K562 (cell line): Measurements from ENCODE around the gene MYL3. TPM values are rescaled to one million over a fixed set of nuclear protein-coding genes. Genes with fewer than 3 reads are reported as not detected.

ENCODE experiments used
- ATAC-seq: fragments of 200-7000 bp; cut with Tn5 transposase; 3 replicates; pipeline ENCODE4 v1.9.1; 2020; ENCODE audit warnings: moderate library complexity
- BruUV-seq: library from RNA; stranded (reverse); fragments of 400-500 nt; replicated peaks from 2 replicates; lab custom pipeline; 2021; lab: Mats Ljungman, UMichigan
- CTCF ChIA-PET: fragments of 300-600 bp; formaldehyde crosslinking; extraction: SDS; loops from one replicate; lab custom pipeline; 2021; ENCODE audit warnings: low intra/inter-chr PET ratio; lab: Yijun Ruan, JAX
- POLR2A ChIA-PET: fragments of 300-600, 350-650 bp; sonication (Branson Sonifier 250); formaldehyde crosslinking; extraction: SDS; loops from one replicate; lab custom pipeline; 2021; ENCODE audit warnings: antibody characterized with exemption, inconsistent platforms; lab: Yijun Ruan, JAX
- DNase-seq, 4 experiments: peaks; one replicate each; pipeline versions ENCODE4 v3.0.0 to v3.0.0-alpha.2; 2011 to 2018; ENCODE audit warnings: low spot score in 3 of 4, mixed read lengths in 3 of 4; ENCODE audit errors: extremely low read depth in 1 of 4
- FAIRE-seq: peaks from 2 replicates; lab custom pipeline; 2011; peaks lifted over from hg19 to GRCh38; lab: Jason Lieb, UNC
- H2AFZ ChIP-seq: 2 replicates; pipeline ENCODE4 v1.6.0; 2011; ENCODE audit warnings: low read depth, low read length, control low read depth, inconsistent platforms
- H3K27ac ChIP-seq: fragments of 200-600 bp; 3 replicates; pipeline ENCODE4 v1.8.0; 2011; ENCODE audit warnings: low read depth, mild to moderate bottlenecking, control low read depth, inconsistent platforms, low read length, moderate library complexity, mixed read lengths; ENCODE audit errors: extremely low read depth
- H3K27me3 ChIP-seq, 2 experiments: fragments of 300-600 bp in 1 of 2; 2 replicates in 1 of 2; 3 replicates in 1 of 2; pipeline versions ENCODE4 v1.6.0 to v1.8.0; 2011; ENCODE audit warnings: inconsistent platforms in 2 of 2, low read length in 2 of 2, mild to moderate bottlenecking in 1 of 2, mixed read lengths in 1 of 2, moderate library complexity in 1 of 2; ENCODE audit not compliant: control insufficient read depth in 2 of 2, insufficient read depth in 2 of 2
- H3K36me3 ChIP-seq: fragments of 300-600 bp; 3 replicates; pipeline ENCODE4 v1.8.0; 2011; ENCODE audit warnings: mild to moderate bottlenecking, low read length, inconsistent platforms; ENCODE audit not compliant: control insufficient read depth, insufficient read depth
- H3K4me1 ChIP-seq, 2 experiments: fragments of 200-600 bp in 1 of 2; replicated peaks in 1 of 2; 2 replicates in 1 of 2; 3 replicates in 1 of 2; pipeline versions ENCODE4 v1.5.1 to v1.8.0; 2011; ENCODE audit warnings: inconsistent platforms in 2 of 2, low read length in 2 of 2, mild to moderate bottlenecking in 1 of 2, mixed read lengths in 1 of 2, moderate library complexity in 1 of 2; ENCODE audit not compliant: control insufficient read depth in 2 of 2, insufficient read depth in 2 of 2
- H3K4me2 ChIP-seq: 2 replicates; pipeline ENCODE4 v1.6.1; 2011; ENCODE audit warnings: low read length, control low read depth, inconsistent platforms, mixed read lengths; ENCODE audit not compliant: insufficient read depth
- H3K4me3 ChIP-seq: fragments of 200-600 bp; sonication (generic), shearing (Covaris generic); 2 replicates; pipeline ENCODE4 v1.5.1; 2016; ENCODE audit warnings: control low read depth, inconsistent platforms
- H3K79me2 ChIP-seq: fragments of 200-600 bp; 3 replicates; pipeline ENCODE4 v1.8.0; 2011; ENCODE audit warnings: low read length, inconsistent platforms; ENCODE audit not compliant: control insufficient read depth, insufficient read depth
- H3K9ac ChIP-seq, 2 experiments: 2 replicates each; pipeline versions ENCODE4 v1.6.0 to v1.6.1; 2011; ENCODE audit warnings: low read depth in 2 of 2, low read length in 2 of 2, control low read depth in 1 of 2, inconsistent platforms in 1 of 2, mild to moderate bottlenecking in 1 of 2, mixed read lengths in 1 of 2; ENCODE audit not compliant: insufficient read depth in 1 of 2
- H3K9me1 ChIP-seq: one replicate; pipeline ENCODE4 v1.6.0; 2011; ENCODE audit warnings: inconsistent platforms, mild to moderate bottlenecking, low read length, moderate library complexity; ENCODE audit not compliant: control insufficient read depth, insufficient read depth
- H3K9me3 ChIP-seq: replicated peaks from 2 replicates; pipeline ENCODE4 v1.5.1; 2011; ENCODE audit warnings: low read depth, low read length, inconsistent platforms; ENCODE audit not compliant: control insufficient read depth, insufficient read depth
- H4K20me1 ChIP-seq: replicated peaks from 2 replicates; pipeline ENCODE4 v1.6.1; 2011; ENCODE audit warnings: low read length, inconsistent platforms, mixed read lengths; ENCODE audit not compliant: control insufficient read depth, insufficient read depth
- HDAC1 ChIP-seq, 2 experiments: fragments of 450-650 bp; IDR thresholded peaks; 2 replicates each; pipeline ENCODE4 v1.6.1; 2016 to 2017; ENCODE audit warnings: inconsistent platforms in 1 of 2, mild to moderate bottlenecking in 1 of 2, moderate library complexity in 1 of 2
- LCOR ChIP-seq: sonication (generic); formaldehyde crosslinking; IDR thresholded peaks from 2 replicates; pipeline ENCODE4 v1.8.0; 2022; ENCODE audit warnings: mild to moderate bottlenecking, missing genetic modification reagents
- NFXL1 ChIP-seq: fragments of 450-650 bp; formaldehyde crosslinking; IDR thresholded peaks from 2 replicates; pipeline ENCODE4 v1.4.0; 2021; ENCODE audit warnings: mild to moderate bottlenecking
- PHTF2 ChIP-seq: fragments of 250-450 bp; sonication (Bioruptor Pico); IDR thresholded peaks from 2 replicates; pipeline ENCODE4 v1.5.0; 2021; ENCODE audit warnings: mild to moderate bottlenecking
- RB1 ChIP-seq: fragments of 450-650 bp; IDR thresholded peaks from 2 replicates; pipeline ENCODE4 v1.6.1; 2017; ENCODE audit warnings: low read depth, mild to moderate bottlenecking
- TBP ChIP-seq: optimal IDR thresholded peaks from 2 replicates; pipeline ENCODE3; 2011; ENCODE audit warnings: low read depth, low read length, improper control_type of control experiment
- TCF3 ChIP-seq: sonication (generic); formaldehyde crosslinking; IDR thresholded peaks from 2 replicates; pipeline ENCODE4 v1.4.0; 2020; ENCODE audit warnings: mild to moderate bottlenecking, missing genetic modification reagents
- VEZF1 ChIP-seq: fragments of 200-800 bp; sonication (Bioruptor generic); IDR thresholded peaks from 2 replicates; pipeline ENCODE4 v1.6.1; 2017; ENCODE audit warnings: missing genetic modification characterization, missing compliant biosample characterization
- ZEB2 ChIP-seq: fragments of 450-650 bp; IDR thresholded peaks from 2 replicates; pipeline ENCODE4 v1.6.1; 2016
- ZNF324 ChIP-seq: fragments of 250-450 bp; sonication (Bioruptor Pico); IDR thresholded peaks from 2 replicates; pipeline ENCODE4 v1.4.0; 2020; ENCODE audit warnings: mild to moderate bottlenecking
- ZNF518B ChIP-seq: fragments of 250-450 bp; sonication (Bioruptor Pico); IDR thresholded peaks from 2 replicates; pipeline ENCODE4 v1.5.0; 2021; ENCODE audit warnings: mild to moderate bottlenecking, moderate library complexity
- WGBS: fragments of 100-300 bp; shearing (Covaris generic); methylation state at CpG from one replicate; pipeline ENCODE4 v1.1.6; 2016; ENCODE audit warnings: low coverage, mixed read lengths; ENCODE audit not compliant: insufficient coverage; ENCODE audit errors: missing lambda C conversion rate; 5-methylcytosine and 5-hydroxymethylcytosine counted together
- in situ Hi-C: fragments of 300-500 bp; cut with MboI; formaldehyde crosslinking; loops from 4 replicates; pipeline ENCODE4 v1.15.0; 2018; ENCODE audit warnings: inconsistent platforms, mixed read lengths
- intact Hi-C: fragments of 100-400 bp; cut with micrococcal nuclease; formaldehyde crosslinking; loops from 2 replicates; pipeline ENCODE4 v1.14.2; 2022
- polyA plus RNA-seq, 8 experiments: library from polyadenylated mRNA; depleted of rRNA in 4 of 8; stranded (reverse) in 5 of 8; unstranded in 3 of 8; fragments of >200 nt; fragmentation: Nextera tagmentation in 2 of 8; fragmentation: Illumina TruSeq in 1 of 8; extraction: Ambion mirVana in 2 of 8; extraction: Trizol in 1 of 8; gene quantifications; 2 replicates each; pipeline versions ENCODE4 v1.2.1 to v1.2.3, GENCODE V29; 2011 to 2014; ENCODE audit warnings: inconsistent platforms in 1 of 8, missing spikeins in 1 of 8
- total RNA-seq, 7 experiments: library from RNA; depleted of rRNA in 6 of 7; stranded (reverse); fragments of >200 nt in 6 of 7; fragmentation: Illumina TruSeq in 2 of 7; extraction: Trizol in 2 of 7; gene quantifications; 2 replicates each; pipeline versions ENCODE4 v1.2.1 to v1.2.3, GENCODE V29; 2011 to 2021; ENCODE audit warnings: low replicate concordance in 1 of 7
- TF ChIP-seq, protein P1 (sequence below): fragments of 250-450 bp; sonication (Bioruptor Pico); IDR thresholded peaks from 2 replicates; pipeline ENCODE4 v1.4.0; 2020; ENCODE audit warnings: mild to moderate bottlenecking
- TF ChIP-seq, protein P2 (sequence below): fragments of 450-650 bp; IDR thresholded peaks from 2 replicates; pipeline ENCODE4 v1.6.1; 2016; ENCODE audit warnings: missing biosample characterization, missing genetic modification characterization

Gene MYL3
- total and polyA plus RNA-seq, 9 of the 15 experiments (the other 6 are each of a cell fraction or from before 2014, with no cell fraction given), result 0.14 to 0.45 TPM; not detected in 7

DNA sequence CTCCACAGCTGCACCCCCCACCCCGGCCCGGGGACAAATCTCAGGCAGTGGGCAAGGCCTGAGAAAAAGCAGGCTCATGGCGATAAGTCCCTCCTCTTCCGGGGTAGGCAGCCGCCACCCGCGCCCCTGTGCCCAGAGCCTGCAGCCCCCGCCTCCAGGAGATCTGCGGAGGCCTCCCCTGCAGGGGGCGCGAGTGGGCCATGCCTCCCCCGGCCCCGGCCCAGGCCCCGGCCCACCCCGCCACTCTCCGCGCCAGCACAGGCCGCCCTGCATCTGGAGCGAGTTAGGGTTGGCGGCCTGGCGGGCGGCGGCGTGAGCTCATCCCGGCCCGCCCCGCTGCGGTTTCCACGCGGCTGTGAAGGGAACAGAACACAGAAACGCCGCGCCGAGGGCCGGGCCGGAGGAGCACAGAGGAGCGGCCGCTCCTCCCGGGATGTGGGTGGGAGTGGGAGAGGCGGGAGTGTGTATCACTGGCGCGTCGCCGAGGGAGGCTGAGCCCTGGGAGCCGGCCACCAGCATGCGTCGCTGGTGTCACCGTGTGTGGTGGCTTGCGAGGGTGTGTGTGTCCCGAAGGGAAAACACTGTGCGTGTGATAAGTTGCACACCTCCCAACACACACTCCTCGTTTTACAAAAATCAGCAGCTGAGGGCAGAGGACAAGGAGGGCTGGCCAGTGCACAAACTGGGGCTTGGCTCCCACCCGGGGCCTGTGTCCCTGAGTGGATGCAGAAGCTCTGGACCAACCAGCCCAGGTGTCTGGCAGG is 17.2 kb downstream of the MYL3 start:
- 5% methylated on average over 48 of the region's 53 CpGs for WGBS
- peak overlapping the region; percentile 86 for H2AFZ ChIP-seq
- H3K4me1 ChIP-seq, result peaks cover 11 to 17% of the 10 kb centered on the region in 2 experiments
- peak overlapping the region; percentile 21; the same call in 1 of the 2 replicates for H3K4me3 ChIP-seq
- in situ Hi-C loops, result no loop called here
- no peaks in the 10 kb centered on the region for H3K9me1 ChIP-seq
- no TSS peak for BruUV-seq
- intact Hi-C loops, result loop anchor here (5.0 kb wide), 1 partner anchor 51 kb away; no protein-coding TSS in a partner anchor
- H3K36me3 ChIP-seq, result no peaks in the 10 kb centered on the region
- H4K20me1 ChIP-seq, result 0 out of 2 replicates have a peak, but pooled peaks cover 3% of the 10 kb centered on the region
- ChIA-PET CTCF (interaction anchor here (0.6 to 1.1 kb wide), 2 partner anchors 48 to 155 kb away, joined by 3 to 5 read pairs; no protein-coding TSS in a partner anchor), POLR2A (interaction anchor here (0.6 to 0.7 kb wide), 2 partner anchors 14 to 699 kb away, joined by 3 read pairs; no protein-coding TSS in a partner anchor)
- peaks cover 5 to 38% of the 10 kb centered on the region in 2 experiments; a peak in 4 of 5 replicates for H3K27me3 ChIP-seq
- peak overlapping the region; percentile 51 for H3K4me2 ChIP-seq
- ATAC-seq (peak; percentile 92), FAIRE-seq (peak; percentile 40), DNase-seq (peak; percentile 67 to 94 (median 86))
- H3K27ac ChIP-seq, result no peak overlapping the region
- no peaks in the 10 kb centered on the region for H3K9me3 ChIP-seq
- H3K9ac ChIP-seq, result peak overlapping the region; percentile 39 to 90; a peak in 3 of 4 replicates
- H3K79me2 ChIP-seq, result no peaks in the 10 kb centered on the region
- no peak for TF ChIP-seq ZNF324 (CRISPR knock-in tag)
- TF ChIP-seq, protein P1, sequence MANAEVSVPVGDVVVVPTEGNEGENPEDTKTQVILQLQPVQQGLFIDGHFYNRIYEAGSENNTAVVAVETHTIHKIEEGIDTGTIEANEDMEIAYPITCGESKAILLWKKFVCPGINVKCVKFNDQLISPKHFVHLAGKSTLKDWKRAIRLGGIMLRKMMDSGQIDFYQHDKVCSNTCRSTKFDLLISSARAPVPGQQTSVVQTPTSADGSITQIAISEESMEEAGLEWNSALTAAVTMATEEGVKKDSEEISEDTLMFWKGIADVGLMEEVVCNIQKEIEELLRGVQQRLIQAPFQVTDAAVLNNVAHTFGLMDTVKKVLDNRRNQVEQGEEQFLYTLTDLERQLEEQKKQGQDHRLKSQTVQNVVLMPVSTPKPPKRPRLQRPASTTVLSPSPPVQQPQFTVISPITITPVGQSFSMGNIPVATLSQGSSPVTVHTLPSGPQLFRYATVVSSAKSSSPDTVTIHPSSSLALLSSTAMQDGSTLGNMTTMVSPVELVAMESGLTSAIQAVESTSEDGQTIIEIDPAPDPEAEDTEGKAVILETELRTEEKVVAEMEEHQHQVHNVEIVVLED (CRISPR knock-in tag), result no peak
- no peak for TF ChIP-seq NFXL1 (CRISPR knock-in tag)
- TF ChIP-seq ZEB2, result no peak
- TF ChIP-seq TCF3 (CRISPR knock-in tag), result 0 out of 2 replicates have a peak, but pooled peaks have one; percentile 5
- no peak for TF ChIP-seq PHTF2 (CRISPR knock-in tag)
- TF ChIP-seq HDAC1 (IDR thresholded peaks at IDR 0.05), result 0 out of 4 replicates have a peak, but pooled peaks of 1 of the 2 experiments have one; percentile 41
- no peak for TF ChIP-seq ZNF518B (CRISPR knock-in tag)
- peak; percentile 24; the same call in 1 of the 2 replicates for TF ChIP-seq RB1
- TF ChIP-seq VEZF1 (CRISPR knock-in tag), result peak; percentile 79
- TF ChIP-seq, protein P2, sequence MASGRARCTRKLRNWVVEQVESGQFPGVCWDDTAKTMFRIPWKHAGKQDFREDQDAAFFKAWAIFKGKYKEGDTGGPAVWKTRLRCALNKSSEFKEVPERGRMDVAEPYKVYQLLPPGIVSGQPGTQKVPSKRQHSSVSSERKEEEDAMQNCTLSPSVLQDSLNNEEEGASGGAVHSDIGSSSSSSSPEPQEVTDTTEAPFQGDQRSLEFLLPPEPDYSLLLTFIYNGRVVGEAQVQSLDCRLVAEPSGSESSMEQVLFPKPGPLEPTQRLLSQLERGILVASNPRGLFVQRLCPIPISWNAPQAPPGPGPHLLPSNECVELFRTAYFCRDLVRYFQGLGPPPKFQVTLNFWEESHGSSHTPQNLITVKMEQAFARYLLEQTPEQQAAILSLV (tag), result no peak
- no peak for TF ChIP-seq LCOR (CRISPR knock-in tag)
- peak; percentile 14 for TF ChIP-seq TBP
